Dermis lymphatic vessel endothelial cell (primary cell): ENCODE data around the gene CCDC183. TPM values are rescaled to one million over a fixed set of nuclear protein-coding genes. Genes with fewer than 3 reads are reported as not detected.

Experiments used
- total RNA-seq: library from RNA; depleted of rRNA; stranded (reverse); fragments of >200 nt; gene quantifications from 2 replicates; pipeline ENCODE4 v1.2.1, GENCODE V29; 2014

Gene CCDC183
- 0.52 and 0.98 TPM in 2 replicates for total RNA-seq

DNA sequence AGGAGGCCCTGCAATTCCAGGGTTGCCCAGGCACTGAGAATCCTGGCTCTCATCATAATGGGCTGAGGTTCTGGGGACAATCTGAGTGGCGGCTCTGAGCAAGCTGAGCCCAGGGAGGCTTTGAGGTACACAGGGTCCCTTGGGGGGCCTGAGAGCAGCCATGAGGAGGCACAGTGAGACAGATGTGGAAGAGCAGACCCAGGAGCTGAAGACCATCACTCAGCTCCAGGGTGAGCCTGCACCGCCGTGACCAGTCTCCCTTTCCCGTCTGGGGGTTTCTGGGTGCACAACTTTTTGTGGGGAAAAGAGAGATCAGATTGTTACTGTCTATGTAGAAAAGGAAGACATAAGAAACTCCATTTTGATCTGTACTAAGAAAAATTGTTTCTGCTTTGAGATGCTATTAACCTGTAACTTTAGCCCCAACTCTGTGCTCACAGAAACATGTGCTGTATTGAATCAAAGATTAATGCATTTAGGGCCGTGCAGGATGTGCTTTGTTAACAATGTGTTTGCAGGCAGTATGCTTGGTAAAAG is at the start of gene CCDC183:
Gene CCDC183 (plus strand): TSS at position 101 of the 537 bp plus-strand sequence. CDS start 60 bp downstream, at position 161.

DNA sequence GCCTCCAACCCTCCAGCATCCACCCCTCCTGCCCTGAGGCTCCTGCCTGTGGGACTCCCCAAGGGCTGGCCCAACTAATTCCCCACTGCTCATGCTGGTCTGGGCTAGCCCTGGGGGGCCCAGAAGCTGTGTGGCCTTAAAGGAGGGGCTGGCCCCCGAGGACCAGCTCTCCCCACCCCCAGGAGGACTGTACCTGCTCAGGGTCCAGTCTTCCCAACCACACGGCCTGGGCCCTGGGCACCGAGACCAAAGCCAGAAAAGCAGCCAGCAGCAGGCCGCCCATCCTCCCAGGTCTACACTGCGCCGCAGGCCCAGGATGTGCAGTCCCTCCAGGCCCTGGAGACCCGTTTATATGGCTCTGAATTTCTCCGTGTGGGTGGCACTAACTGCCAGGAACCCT is 47.9 kb upstream of the CCDC183 start, which contains the start of gene LCN6:
Gene LCN6 (minus strand): TSS at position 325 of the 400 bp plus-strand sequence. CDS start 42 bp downstream, at position 283.

DNA sequence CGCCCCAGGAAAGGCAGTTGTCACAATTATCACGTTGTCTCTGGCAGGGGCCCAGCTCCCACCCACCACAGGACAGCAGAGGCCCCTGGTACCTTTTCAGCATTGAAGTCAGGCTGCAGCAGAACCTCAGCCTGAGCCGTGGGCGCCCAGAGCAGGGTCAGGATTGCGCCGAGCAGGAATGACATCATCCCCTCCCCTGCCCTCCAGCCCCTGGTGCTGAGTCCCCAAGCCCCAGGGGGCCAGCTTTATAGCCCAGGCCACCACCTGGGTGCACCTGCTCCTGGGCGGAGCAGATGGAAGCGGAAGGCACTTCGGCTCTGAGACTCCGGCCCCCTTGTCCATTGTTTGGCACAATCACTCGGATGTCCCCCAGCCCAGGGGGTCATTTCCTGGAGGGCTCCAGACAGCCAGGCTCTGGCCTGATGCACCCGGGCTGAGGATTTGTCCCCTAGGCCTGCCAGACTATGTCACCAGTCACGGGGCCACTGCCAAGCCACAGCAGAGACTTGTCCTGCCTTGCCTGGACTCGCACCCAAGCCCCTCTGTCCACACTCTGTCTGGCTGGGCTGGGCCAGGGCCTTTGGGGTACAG is 31.7 kb upstream of the CCDC183 start, which contains the start of gene LCN15:
Gene LCN15 (minus strand): TSS at position 218 of the 591 bp plus-strand sequence. CDS start 30 bp downstream, at position 188.

DNA sequence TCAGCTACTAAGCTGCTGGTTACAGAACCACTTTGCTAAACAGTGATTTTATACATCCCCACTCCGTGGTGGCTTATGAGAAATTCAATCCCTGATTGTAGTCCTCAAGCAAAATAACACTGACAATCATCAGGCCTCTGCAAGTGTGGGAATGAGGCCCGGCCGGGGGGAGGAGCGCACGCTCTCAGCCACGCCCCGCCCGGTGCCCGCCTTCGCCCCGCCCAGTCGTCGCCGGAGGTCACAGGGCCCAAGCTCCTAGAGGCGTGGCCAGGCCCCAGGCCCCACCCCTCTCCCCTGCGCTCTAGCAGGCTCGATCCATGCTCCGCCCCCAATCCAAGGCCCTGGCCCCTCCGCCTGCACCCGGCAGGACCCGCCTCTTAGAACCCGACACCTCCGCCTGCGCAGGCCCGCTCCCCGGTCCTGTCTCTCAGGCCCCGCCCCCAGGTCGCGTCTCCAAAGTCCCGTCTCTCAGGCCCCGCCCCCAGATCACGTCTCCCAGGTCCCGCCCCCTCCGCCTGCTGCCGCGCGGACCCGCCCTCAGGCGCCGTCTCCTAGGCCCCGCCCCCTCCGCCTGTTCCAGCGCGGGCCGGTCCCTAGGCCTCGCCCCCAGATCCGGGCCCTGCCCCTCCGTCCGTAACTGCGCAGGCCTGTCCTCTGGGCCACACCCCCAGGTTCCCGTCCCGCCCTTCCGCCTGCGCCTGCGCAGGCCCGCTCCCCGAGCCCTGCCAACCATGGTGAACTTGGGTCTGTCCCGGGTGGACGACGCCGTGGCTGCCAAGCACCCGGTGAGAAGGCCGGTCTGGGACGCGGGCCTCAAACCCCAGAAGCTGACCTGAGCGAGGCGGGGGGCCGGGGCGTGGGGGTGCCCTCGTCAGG is 5.3 kb upstream of the CCDC183 start, which contains the start of gene TMEM141:
Gene TMEM141 (plus strand): TSS at position 705 of the 876 bp plus-strand sequence. CDS start 27 bp downstream, at position 732.

DNA sequence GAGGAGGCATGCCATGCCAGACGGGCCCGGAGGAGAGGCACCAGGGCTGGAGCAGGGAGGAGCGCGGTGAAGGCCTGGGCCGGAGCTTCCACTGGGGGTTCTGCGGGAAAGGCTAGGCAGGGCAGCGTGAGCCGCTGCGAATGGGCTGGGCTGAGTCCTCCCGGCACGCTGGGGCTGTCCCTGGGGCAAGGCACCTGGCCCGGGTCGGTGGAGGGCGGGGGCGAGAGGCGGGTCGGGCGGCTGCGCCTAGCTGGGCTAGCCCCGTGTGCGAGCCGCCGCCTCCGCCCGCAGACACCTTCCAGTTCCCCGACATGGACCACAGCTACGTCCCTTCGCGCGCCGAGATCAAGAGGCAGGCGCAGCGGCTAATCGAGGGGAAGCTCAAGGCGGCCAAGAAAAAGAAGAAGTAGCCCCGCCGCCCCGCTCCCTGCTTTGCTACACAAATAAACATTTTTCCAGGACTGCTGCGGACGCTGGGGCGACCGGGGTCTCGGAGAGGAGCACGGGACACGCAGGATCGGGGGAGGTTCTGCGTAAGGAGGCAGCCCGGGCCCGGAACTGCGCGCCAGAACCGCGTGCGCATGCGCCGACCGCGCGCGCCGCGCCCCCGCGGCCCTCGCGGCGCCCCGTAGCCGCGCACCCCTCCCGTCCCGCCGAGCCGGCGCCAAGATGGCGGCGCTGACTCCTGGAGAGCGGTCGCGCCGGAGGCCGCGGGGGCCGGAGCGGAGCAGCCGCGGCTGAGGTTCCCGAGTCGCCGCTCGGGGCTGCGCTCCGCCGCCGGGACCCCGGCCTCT is 11.3 kb downstream of the CCDC183 start, which contains the start of gene RABL6:
Gene RABL6 (plus strand): TSS at position 668 of the 794 bp plus-strand sequence. CDS start 249 bp downstream, outside the sequence.

DNA sequence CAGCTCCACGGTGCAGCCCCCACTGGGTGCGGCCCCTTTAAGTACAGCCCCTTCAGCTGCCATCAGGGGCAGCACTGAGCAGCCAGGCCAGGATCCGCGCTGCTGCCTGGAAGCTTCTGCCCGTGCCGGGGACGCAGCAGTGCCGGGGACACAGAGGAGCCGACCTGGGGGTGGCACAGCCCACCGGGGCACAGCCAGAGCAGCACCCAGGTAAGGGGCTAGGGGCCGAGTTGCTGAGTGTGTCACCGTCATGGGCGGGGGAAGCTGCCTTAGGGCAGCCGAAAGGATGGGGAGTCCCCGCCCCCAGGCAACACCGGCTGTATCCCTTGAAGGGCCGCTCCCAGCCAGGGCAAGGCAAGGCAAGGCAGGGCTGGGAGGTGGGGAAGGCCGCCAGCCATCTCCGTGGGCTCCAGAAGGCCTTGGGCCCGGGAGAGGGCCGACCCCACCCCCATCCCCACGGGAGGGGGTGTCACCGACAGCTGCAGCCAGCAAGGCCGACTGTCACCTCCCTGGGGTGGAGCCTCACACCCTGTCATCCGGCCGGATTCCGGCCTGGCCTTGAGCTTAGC is 46.3 kb downstream of the CCDC183 start, which contains the start of gene AJM1:
Gene AJM1 (plus strand): TSS at position 99 of the 569 bp plus-strand sequence. CDS start 1,937 bp downstream, outside the sequence.

DNA sequence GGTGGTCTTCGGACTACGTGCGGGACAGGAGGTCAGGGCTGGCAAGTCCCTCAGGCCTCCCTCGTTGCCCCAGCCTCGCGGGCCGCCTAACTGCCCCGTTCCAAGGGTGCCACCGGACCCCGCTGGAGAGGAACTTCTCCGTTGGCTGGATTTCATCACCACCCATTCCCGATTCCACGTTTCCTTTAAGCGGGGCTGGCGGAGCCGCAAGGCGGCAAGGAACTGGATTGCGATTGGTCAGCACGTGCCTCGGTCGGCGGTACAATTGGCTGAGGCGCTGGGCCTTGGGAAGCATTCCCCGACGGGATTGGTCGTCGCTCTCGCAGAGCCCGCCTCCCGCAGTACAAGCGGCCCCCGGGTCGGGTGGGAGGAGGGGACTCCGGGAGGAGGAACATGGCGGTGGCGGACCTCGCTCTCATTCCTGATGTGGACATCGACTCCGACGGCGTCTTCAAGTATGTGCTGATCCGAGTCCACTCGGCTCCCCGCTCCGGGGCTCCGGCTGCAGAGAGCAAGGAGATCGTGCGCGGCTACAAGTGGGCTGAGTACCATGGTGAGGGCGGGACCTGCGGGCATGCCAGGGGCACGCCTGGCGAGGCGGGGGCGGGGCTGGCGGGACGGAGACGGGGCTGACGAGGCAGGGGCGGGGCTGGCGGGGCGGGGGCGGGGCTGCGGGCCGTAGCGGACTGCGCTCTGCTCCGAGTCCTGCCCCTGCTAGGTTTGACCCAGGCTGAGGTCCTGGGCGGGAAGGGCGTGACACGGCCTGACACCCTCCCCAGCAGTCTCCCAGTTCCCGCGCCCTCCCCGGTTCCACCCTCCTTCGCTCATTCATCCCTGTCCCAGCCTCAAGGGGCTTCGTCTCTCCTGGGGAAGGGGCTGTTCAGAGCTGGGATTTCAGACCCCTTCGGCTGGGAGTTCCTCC is 53.2 kb downstream of the CCDC183 start, which contains the start of gene PHPT1:
Gene PHPT1 (plus strand): TSS at position 372 of the 922 bp plus-strand sequence. CDS start 22 bp downstream, at position 394.

DNA sequence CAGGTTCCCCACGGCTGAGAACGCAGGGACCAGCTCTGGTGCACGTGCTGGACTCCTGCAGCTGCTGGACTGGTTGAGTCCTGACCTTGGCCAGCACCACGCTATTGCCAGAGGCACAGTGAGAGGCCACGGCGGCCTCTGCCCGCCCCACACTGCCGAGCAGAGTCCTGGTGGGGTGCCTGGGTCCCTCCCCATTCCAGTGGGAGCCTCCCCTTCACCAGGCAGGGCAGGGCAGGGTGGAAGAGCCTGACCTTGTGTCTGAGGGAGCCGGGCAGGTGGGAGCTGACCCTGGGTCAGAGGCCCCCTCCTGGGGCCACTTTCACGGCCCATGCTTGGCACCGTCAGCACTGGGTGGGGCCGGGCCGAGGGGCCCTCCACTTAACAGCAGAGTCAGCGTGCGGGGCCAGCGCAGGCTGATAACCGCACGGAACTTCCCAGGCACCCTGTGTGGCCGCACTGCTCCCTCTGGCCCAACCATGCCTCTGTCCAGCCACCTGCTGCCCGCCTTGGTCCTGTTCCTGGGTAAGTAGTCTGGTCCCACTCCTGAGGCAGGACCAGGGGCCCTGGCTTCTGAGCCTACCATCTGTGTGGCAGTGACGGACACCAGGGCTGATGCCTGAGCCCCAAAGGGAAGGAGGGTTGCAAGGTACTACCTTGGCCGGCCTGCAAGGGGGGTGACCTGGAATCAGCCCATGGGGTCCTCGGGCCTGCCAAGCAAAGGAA is 56.0 kb downstream of the CCDC183 start, which contains the start of gene MAMDC4:
Gene MAMDC4 (plus strand): TSS at position 406 of the 723 bp plus-strand sequence. CDS start 71 bp downstream, at position 477.

Other genes with a start within 250 kb of the CCDC183 start
- gene EGFL7, start 133.4 kb upstream of the CCDC183 start, total RNA-seq: 364 and 407 TPM in 2 replicates
- 38.1 and 43.9 TPM in 2 replicates for gene AGPAT2, start 108.9 kb upstream of the CCDC183 start, total RNA-seq
- 53.4 and 56.1 TPM in 2 replicates for gene DIPK1B, start 83.8 kb upstream of the CCDC183 start, total RNA-seq
- gene LCN10, start 53.4 kb upstream of the CCDC183 start, total RNA-seq: not detected in 2 replicates
- gene LCN6, start 47.8 kb upstream of the CCDC183 start, total RNA-seq: not detected in 2 replicates
- gene LCN8, start 38.1 kb upstream of the CCDC183 start, total RNA-seq: not detected in 2 replicates
- gene LCN15, start 31.8 kb upstream of the CCDC183 start, total RNA-seq: not detected in 2 replicates
- gene TMEM141, start 5.0 kb upstream of the CCDC183 start, total RNA-seq: 41.9 and 66.5 TPM in 2 replicates
- gene RABL6, start 11.6 kb downstream of the CCDC183 start, total RNA-seq: 49.3 and 52.9 TPM in 2 replicates
- 0.60 and 0.65 TPM in 2 replicates for gene AJM1, start 46.1 kb downstream of the CCDC183 start, total RNA-seq
- 185 and 194 TPM in 2 replicates for gene PHPT1, start 53.1 kb downstream of the CCDC183 start, total RNA-seq
- 0.52 and 0.65 TPM in 2 replicates for gene MAMDC4, start 56.0 kb downstream of the CCDC183 start, total RNA-seq
- gene EDF1, start 70.0 kb downstream of the CCDC183 start, total RNA-seq: 286 and 317 TPM in 2 replicates
- gene TRAF2, start 90.2 kb downstream of the CCDC183 start, total RNA-seq: 12.7 and 18.0 TPM in 2 replicates
- gene FBXW5, start 148.4 kb downstream of the CCDC183 start, total RNA-seq: 140 and 161 TPM in 2 replicates
- gene C8G, start 148.9 kb downstream of the CCDC183 start, total RNA-seq: 0.54 and 0.77 TPM in 2 replicates
- 0.11 TPM in 1 of 2 replicates, not detected in the other for gene LCN12, start 155.9 kb downstream of the CCDC183 start, total RNA-seq
- 0.43 and 2.8 TPM in 2 replicates for gene PTGDS, start 181.2 kb downstream of the CCDC183 start, total RNA-seq
- gene LCNL1, start 186.7 kb downstream of the CCDC183 start, total RNA-seq: under 0.01 TPM in 1 of 2 replicates, not detected in the other
- 8.0 and 9.2 TPM in 2 replicates for gene PAXX, start 196.1 kb downstream of the CCDC183 start, total RNA-seq
- not detected in 2 replicates for gene CLIC3, start 200.2 kb downstream of the CCDC183 start, total RNA-seq
- 4.8 and 6.8 TPM in 2 replicates for gene ABCA2, start 231.9 kb downstream of the CCDC183 start, total RNA-seq
- not detected in 2 replicates for gene FUT7, start 235.8 kb downstream of the CCDC183 start, total RNA-seq
- gene NPDC1, start 249.8 kb downstream of the CCDC183 start, total RNA-seq: 4.8 and 8.2 TPM in 2 replicates